HEK293T (cell line): ENCODE results near the gene RNF181.

Experiments
- ARNT ChIP-seq: fragments of 450-650 bp; IDR thresholded peaks from 2 replicates; pipeline ENCODE4 v1.6.1; 2017; ENCODE audit warnings: mild to moderate bottlenecking
- BHLHE40 ChIP-seq: fragments of 450-650 bp; IDR thresholded peaks from 2 replicates; pipeline ENCODE4 v1.6.1; 2016; ENCODE audit warnings: mild to moderate bottlenecking, moderate library complexity, borderline replicate concordance
- FOXA1 ChIP-seq: fragments of 450-650 bp; IDR thresholded peaks from 2 replicates; pipeline ENCODE4 v1.6.1; 2016; ENCODE audit warnings: mild to moderate bottlenecking
- FOXK2 ChIP-seq: fragments of 450-650 bp; IDR thresholded peaks from 2 replicates; pipeline ENCODE4 v1.6.1; 2016; ENCODE audit warnings: mild to moderate bottlenecking
- FOXM1 ChIP-seq: fragments of 450-650 bp; IDR thresholded peaks from 2 replicates; pipeline ENCODE4 v1.6.1; 2017; ENCODE audit warnings: mild to moderate bottlenecking, borderline replicate concordance
- L3MBTL2 ChIP-seq: fragments of 450-650 bp; conservative IDR thresholded peaks from 2 replicates; pipeline ENCODE4 v1.6.1; 2016; ENCODE audit warnings: mild to moderate bottlenecking
- SP1 ChIP-seq: fragments of 450-650 bp; IDR thresholded peaks from 2 replicates; pipeline ENCODE4 v1.6.1; 2017
- SUZ12 ChIP-seq: fragments of 450-650 bp; IDR thresholded peaks from 2 replicates; pipeline ENCODE4 v1.6.1; 2016; ENCODE audit warnings: mild to moderate bottlenecking
- TARDBP ChIP-seq: fragments of 450-650 bp; IDR thresholded peaks from 2 replicates; pipeline ENCODE4 v1.6.1; 2016
- ZNF384 ChIP-seq: fragments of 450-650 bp; IDR thresholded peaks from 2 replicates; pipeline ENCODE4 v1.6.1; 2016
- TF ChIP-seq, protein P1 (sequence below): fragments of 450-650 bp; IDR thresholded peaks from 2 replicates; pipeline ENCODE4 v1.6.1; 2016

DNA sequence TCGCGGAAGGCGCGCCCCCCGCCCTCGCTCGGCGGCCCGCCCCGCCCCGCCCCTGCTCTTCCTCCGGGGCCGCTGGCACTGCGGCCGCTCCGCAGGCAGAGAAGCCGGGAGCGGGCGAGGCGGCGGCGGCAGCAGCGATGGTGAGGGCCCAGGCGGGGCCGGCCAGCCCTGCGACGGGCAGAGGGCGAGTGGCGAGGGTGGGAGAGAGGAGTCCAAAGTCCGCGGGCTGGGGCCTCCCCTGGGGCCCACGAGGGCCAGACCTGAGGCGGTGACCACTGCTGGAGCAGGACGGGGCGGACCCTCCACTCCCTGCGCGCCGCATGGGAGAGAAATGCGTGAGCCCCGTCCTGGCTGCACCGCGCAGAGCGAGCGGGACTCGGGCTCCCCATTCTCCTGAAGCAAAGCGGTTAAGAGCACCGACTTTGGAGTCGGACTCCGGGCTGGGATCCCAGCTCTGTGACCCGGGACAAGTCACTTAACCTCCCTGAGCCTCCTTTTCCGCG lies 11.1 kb upstream of the RNF181 start, which contains the start of gene VAMP5:
- TF ChIP-seq FOXM1 (no peak), ARNT (no peak), ZNF384 (no peak), BHLHE40 (no peak), TARDBP (no peak), SUZ12 (no peak), L3MBTL2 (no peak), SP1 (no peak), FOXA1 (no peak), FOXK2 (no peak)
- TF ChIP-seq, protein P1, sequence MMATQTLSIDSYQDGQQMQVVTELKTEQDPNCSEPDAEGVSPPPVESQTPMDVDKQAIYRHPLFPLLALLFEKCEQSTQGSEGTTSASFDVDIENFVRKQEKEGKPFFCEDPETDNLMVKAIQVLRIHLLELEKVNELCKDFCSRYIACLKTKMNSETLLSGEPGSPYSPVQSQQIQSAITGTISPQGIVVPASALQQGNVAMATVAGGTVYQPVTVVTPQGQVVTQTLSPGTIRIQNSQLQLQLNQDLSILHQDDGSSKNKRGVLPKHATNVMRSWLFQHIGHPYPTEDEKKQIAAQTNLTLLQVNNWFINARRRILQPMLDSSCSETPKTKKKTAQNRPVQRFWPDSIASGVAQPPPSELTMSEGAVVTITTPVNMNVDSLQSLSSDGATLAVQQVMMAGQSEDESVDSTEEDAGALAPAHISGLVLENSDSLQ = no peak
